Measurements from ENCODE around the gene DPH6.
"Not testable (repeated sequence)": the region's sequence is repeated elsewhere in the genome, so short reads cannot be mapped to it uniquely, and the experiment has no call there.

DPH6 gene

DNA sequence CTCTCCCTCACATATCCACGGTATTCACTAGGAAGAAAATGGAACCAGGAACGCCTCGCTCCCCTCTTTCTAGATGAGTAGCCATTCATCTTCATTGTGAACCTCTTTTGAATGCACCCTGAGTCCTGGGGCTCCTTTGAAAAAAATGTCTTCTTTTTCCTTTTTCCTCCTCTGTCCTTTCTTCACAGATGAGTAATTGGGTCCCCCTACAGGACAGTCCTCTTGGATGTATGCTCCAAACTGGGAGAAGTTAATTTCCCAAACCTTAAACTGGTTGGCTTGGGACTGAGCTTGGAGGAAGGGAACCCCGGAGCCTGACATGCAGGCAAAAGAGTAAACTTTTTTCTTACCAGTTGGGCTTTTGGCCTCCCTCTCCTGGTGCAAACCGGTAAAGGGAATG lies 108.8 kb downstream of the DPH6 start:
- DNase-seq (ENCODE audit: low read depth) = no peak

GRCh38 chr15:35436422-35436821 lies 109.5 kb downstream of the DPH6 start:
- DNase-seq (ENCODE audit: low read depth) = no peak

GRCh38 chr15:35431281-35431680 lies 114.7 kb downstream of the DPH6 start:
- DNase-seq (ENCODE audit: low read depth) = no peak

GRCh38 chr15:35430301-35430700 lies 115.7 kb downstream of the DPH6 start:
- DNase-seq (ENCODE audit: low read depth) = no peak

DNA sequence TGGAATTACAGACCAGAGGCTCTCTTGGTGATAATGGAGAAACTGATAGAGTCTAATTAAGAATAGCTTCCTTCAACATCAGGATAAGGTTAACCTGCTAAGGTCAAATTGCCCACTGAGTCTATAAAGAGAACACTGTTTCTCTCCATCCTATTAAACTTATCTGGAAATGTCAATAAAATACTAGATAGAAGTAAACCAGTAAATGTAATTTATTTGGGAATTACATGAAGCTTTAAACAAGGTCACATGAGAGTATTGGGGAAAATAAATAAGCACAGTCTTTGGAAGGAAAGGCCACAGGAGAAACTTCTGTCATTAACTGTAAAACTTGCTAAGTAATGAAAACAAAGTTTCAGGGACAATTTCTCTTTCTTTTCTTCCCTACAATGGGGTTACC lies 118.5 kb downstream of the DPH6 start:
- no peak for DNase-seq (ENCODE audit: low read depth)

DNA sequence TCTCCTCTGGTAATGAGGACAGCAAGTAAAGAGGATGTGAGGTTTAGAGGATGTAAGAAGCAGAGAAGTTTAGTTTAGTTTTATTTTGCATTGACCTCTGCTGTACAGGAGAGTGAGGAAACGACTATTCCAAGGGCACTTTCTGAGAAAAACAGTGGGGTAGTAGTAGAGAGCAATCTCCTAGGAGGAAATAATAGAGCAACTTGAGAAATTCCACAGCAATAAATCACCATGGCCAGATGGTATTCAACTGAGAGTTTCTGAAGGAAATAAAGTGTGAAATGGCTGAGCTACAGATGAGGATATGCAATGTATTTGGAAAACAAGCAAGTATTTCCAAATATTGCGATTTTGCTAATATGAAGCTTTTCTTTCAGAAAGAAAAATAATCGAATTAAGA lies 118.9 kb downstream of the DPH6 start:
- peak; percentile 84 for DNase-seq (ENCODE audit: low read depth)

DNA sequence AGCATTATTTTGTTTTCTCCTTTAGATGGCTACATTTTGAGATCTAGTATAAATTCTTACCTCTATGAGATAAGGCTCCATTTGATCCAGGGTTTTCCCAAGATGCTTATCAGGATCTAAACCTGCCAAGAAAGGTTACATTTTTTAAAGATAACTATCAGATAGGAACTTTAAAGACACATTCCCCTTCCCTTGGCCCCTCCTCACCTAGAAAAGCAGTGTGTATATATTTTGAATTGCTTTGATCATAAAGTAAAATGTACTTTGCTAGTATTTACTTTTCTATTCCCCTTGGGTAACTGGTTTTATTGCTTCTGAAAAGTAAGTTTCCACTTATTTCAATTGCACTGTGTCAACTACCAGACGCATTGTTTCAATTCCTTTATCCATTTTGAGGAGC lies 135.2 kb downstream of the DPH6 start:
- no peak for DNase-seq (ENCODE audit: low read depth)

DNA sequence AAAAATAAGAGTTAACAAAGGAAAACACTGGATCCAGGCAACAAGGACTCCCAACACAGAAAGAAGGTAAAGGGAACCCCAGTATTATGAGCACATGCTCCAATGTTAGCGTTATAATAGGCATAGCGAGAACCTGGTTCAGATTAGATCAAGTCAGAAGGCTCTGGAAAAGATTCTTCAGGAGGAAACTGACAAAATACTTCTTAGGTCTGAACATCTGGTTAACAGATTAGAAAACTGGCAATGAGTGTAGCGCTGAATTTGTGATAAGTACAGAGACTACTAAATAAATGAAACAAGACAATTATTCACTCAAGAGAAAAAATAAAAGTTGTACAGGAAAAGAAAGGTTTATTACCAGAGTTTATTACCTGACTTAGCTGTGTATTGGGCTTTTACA lies 146.1 kb downstream of the DPH6 start:
- no peak for DNase-seq (ENCODE audit: low read depth)

GRCh38 chr15:35397027-35397426 lies 148.9 kb downstream of the DPH6 start:
- DNase-seq (ENCODE audit: low read depth) = no peak

GRCh38 chr15:35394416-35394815 lies 151.5 kb downstream of the DPH6 start:
- DNase-seq (ENCODE audit: low read depth) = peak; percentile 43

DNA sequence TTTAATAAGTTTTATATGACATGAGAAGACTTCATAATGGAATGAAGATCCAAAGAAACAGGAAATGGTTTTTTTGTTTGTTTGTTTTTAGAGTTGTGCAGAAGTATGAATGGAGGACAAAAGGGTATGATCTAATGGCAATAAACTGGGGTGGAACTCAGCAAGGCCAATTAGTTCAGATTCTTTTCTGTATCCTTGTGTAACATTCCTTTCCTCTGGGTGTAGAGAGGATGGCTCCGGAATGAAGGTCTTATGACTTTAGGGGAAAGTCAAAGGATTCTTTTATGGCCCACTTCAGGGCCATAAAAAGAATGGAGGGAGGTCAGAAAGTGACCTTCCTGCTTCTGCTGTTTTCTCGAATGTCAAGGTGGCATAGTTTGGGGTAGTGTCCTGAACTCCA lies 152.6 kb downstream of the DPH6 start:
- DNase-seq (ENCODE audit: low read depth) = no peak

DNA sequence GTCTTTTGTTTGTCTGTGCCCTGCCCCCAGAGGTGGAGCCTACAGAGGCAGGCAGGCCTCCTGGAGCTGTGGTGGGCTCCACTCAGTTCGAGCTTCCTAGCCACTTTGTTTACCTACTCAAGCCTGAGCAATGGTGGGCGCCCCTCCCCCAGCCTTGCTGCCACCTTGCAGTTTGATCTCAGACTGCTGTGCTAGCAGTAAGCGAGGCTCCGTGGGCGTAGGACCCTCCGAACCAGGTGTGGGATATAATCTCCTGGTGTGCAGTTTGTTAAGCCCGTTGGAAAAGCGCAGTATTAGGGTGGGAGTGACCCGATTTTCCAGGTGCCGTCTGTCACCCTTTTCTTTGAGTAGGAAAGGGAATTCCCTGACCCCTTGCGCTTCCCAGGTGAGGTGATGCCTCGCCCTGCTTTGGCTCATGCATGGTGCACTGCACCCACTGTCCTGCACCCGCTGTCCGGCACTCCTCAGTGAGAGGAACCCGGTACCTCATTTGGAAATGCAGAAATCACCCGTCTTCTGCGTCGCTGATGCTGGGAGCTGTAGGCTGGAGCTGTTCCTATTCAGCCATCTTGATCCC lies 154.5 kb downstream of the DPH6 start:
- not testable (repeated sequence) for DNase-seq (ENCODE audit: low read depth)

GRCh38 chr15:35383506-35383905 lies 162.5 kb downstream of the DPH6 start:
- DNase-seq (ENCODE audit: low read depth) = no peak

- no peak for DNase-seq (ENCODE audit: low read depth)
Observed at GRCh38 chr15:35381328-35381727, 164.6 kb downstream of the DPH6 start.

DNA sequence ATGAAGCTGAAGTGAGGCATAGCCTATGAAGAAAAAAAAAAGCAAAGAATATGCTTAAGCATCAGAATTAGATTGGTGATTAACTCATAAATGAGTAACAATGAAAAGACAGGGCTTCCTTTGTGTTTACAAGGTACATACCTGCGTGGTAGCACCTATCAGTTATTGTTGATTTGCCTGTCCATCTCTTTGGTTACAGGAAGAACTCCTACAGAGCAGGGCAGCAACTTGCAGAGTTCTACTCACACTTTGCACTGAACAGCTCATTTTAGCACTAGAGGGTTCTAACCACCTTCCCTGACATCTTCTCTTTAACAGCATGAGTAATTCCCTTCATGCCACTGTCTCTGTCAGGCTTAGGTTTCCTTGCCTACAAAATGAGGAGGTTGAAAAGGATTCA lies 166.0 kb downstream of the DPH6 start:
- DNase-seq (ENCODE audit: low read depth) = no peak

DNA sequence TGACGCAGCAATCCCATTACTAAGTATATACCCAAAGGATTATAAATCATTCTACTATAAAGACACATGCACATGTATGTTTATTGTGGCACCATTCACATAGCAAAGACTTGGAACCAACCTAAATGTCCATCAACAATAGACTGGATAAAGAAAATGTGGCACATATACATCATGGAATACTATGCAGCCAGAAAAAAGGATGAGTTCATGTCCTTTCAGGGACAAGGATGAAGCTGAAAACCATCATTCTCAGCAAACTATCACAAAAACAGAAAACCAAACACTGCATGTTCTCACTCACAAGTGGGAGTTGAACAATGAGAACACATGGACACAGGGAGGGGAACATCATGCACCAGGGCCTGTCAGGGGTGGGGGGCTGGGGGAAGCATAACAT lies 167.5 kb downstream of the DPH6 start:
- not testable (repeated sequence) for DNase-seq (ENCODE audit: low read depth)

- DNase-seq (ENCODE audit: low read depth) = peak; percentile 31
Observed at GRCh38 chr15:35376707-35377106, 169.3 kb downstream of the DPH6 start.

DNA sequence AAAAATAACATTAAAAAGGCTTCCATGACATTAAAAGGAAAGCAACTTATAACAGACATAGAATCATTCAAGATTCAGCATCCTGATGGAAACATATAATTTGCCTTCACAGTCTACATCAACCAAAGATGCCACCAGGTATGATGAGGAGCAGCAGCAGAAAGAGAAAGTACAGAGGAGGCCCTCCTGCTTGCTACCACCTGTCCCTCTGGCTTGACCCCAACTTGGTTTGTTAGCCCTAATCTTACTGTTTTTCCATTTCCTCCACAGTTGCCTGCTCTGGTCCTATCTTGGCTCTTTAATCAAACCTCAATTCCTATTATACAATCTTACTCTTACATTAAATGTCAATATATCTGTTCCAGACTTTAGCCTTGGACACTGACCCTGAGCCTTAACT lies 171.3 kb downstream of the DPH6 start:
- DNase-seq (ENCODE audit: low read depth) = no peak

DNA sequence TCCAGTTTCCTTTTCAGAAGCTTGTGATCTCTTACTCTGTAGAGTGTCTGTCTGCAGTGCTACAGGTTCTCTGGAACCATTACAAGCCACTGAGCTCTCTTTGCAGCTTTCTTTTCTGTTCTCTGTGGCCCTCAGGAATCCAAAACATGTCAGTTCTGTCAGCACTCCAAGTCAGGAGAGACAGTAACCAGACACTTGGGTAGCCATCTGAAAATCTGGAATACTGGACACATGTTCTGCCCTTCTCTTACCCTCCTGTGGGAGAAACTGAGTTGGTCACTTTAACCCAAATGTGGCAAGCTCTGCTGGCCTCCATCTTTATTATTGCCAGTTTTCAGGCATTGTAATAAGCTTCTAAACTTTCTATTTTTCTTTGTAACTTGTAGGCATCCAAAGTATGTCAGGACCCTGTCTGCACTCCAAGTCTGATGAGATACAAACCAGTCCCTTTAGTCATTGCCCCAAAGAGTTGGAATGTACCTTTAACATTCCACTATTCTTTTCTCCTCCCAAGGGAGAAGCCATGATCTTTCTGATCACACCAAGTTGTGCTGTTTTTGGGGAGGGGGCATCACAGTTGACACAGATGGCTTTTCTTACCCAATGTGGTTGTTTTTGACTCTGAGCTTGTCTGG lies 183.7 kb downstream of the DPH6 start:
- peak; percentile 88 for DNase-seq (ENCODE audit: low read depth)

GRCh38 chr15:35358824-35359223 lies 187.1 kb downstream of the DPH6 start:
- DNase-seq (ENCODE audit: low read depth) = no peak

GRCh38 chr15:35351059-35351458 lies 194.9 kb downstream of the DPH6 start:
- DNase-seq (ENCODE audit: low read depth) = no peak

- no peak for DNase-seq (ENCODE audit: low read depth)
Observed at GRCh38 chr15:35349916-35350315, 196.0 kb downstream of the DPH6 start.

- DNase-seq (ENCODE audit: low read depth) = no peak
Observed at GRCh38 chr15:35330916-35331315, 215.0 kb downstream of the DPH6 start.

DNA sequence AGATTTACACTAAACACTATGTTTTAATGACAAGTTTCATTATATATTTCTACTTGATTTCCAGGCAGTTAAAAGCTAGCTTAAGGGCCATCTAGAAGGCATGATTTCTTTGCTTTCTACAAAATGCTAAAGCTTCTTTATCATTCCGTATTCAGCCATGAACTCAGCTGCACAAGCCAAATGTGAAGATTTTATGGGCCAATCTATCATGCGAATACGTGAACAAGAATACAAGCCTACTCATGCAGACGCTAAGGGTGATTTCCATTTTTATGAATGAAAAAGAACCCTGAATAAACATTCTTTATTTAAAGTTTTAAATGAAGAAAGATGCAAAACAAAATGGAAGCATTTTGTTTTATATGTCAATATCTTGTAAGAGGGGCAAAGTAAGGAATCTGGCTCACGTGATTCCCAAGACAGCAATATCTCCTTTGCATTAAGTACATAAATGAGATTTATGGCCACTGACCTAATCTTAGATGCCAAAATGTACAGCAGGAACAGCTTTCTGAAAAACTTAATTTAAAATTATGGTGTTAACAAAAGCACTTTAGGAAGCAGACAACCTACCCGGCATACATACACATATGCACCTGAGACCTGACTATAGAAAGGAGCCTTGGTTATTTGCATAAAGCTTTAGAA lies 215.8 kb downstream of the DPH6 start:
- DNase-seq (ENCODE audit: low read depth) = no peak
